ENCODE data around the gene TNFRSF19.

The TNFRSF19 gene

DNA sequence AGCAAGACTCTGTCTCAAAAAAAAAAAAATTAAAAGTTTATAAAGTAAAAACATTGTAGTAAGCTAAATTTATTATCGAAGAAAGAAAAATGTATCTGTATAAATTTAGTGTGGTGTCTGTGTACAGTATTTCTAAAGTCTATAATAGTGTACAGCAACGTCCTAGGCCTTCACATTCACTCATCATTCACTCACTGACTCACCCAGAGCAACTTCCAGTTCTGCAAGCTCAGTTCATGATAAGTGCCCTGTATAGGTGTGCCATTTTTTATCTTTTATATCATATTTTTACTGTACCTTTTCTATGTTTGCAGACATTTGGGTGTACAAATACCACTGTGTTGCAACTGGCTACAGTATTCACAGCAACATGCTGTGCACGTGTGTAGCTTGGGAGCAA, 118.1 kb downstream of the TNFRSF19 start:
- no peak for FAIRE-seq

DNA sequence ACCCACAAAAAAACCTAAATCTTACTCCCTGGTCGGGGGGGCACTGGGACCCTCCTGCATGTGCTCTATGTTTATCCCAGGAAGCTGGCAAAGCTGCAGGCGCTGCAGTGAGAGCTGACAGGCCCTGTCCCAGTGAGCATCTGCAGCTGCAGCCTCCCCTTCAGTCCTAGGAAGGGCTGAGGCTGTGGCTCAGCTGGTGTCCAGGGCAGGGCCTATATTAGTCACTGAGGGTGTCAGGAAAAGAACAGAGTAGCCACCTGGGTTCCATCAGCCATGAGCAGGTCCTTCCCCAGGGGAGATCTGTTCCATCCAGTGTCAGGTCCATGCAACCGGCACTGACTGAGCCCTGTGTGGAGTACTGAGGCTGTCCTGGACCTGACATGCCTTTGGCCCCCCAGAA, 120.5 kb downstream of the TNFRSF19 start:
- FAIRE-seq, result no peak

DNA sequence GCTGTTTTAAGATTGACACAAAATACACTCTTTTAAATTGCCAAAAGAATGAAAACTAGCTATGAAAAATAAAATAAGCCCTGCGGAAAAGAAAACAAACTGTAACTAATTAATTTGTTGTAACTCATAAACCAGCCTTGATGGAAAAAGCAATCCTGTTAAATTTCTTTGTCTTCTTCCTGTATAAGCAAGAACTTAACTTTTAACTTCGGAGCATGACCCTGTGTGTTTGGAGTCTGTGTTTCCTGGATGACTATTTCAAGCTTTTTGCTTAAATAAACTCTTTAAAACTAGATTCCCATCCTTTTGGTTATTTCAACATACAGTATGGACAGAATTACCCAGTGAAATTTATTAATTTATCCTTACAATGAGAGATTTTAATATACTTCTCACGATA, 122.6 kb downstream of the TNFRSF19 start:
- FAIRE-seq, result peak; percentile 98

DNA sequence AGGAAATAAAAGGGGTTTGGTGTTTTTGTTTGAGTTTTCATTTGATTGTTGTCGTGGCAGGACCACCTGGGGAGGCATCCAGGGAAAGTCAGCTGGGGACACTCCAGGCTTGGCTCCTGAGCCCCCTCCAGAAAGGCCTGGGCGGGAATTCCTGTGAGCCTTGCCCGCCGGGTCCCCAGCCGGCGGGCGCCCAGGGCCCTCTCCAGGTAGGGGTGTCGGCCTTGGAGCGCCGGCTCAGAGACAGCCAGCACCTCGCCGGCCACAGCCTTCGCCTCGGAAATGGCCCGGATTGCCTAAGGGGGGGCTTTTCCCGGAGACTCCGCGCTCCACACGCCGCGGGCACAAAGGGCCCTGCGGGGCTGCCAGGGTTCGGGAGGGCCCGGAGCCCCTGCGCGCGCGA, 125.0 kb downstream of the TNFRSF19 start:
- FAIRE-seq, result no peak

DNA sequence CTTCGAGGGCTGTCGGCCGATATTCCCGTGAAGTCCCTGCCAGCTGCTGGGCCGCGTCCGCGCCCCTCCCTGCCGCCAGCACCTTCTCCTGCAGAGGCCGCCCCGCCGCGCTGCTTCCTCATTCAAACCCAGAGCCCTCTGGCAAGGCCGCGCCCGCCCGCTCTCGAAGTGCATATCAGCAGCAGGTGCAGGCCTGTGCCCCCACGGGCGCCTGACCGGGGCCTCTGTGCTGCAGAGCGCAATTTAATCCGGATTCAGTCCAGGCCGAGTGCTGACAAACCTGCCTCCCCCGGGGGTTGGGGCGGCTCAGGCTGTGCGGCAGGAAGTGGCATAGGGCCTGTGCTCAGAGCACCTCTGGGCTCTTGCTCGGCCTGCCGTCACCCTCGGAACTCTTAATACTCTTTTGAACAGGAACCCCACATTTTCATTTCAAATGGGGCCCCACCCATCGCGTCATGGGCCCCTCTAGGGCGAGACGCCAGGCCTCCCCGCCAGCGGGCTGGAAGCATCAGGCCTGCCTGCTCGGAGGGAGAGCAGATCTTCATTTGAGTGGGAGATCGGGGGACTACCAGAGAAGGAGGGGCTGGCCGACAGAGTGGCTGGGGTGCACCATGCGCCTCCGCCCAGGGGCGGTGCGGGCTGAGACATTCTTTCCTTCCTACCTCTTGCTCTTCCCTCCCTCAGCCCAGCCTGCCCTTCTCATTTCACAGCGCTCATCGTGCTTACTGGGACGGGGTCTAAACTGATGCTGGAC, 125.7 kb downstream of the TNFRSF19 start:
- FAIRE-seq, result no peak

DNA sequence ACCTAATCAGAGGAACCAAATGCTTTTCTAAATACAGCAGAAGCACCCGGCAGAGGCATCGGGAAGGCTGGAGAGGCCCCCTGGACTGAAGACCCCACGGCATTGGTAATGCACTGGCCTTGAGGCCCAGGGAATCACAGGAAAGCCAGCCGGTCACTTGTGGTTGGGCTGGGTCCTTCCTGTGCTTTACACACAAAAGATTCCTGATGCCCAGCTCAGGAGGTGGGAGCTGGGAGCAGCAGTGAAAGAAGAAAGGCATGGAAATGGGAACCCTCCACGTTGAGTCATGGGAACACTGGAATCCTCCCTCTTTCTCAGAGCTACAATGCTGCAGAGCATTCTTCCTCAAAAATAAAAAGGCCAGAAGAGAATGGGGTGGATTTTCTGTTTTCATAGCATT, 126.4 kb downstream of the TNFRSF19 start:
- FAIRE-seq, result no peak

DNA sequence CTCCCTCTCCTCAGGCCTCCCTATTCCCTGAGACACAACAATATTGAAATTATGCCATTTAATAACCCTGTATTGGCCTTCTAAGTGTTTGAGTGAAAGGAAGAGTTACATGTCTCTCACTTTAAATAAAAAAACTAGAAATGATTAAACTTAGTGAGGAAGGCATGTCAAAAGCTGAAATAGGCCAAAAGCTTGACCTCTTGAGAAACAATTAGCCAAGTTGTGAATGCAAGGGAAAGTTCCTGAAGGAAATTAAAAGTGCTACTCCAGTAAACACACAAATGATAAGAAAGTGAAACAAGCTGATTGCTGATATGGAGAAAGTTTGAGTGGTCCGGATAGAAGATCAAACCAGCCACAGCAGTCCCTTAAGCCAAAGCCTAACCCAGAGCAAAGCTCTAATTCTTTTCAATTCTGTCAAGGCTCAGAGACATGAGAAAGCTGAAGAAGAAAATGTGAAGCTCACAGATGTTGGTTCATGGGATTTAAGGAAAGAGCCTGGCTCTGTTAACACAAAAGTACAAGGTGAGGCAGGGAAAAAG, 127.6 kb downstream of the TNFRSF19 start:
- no peak for FAIRE-seq

DNA sequence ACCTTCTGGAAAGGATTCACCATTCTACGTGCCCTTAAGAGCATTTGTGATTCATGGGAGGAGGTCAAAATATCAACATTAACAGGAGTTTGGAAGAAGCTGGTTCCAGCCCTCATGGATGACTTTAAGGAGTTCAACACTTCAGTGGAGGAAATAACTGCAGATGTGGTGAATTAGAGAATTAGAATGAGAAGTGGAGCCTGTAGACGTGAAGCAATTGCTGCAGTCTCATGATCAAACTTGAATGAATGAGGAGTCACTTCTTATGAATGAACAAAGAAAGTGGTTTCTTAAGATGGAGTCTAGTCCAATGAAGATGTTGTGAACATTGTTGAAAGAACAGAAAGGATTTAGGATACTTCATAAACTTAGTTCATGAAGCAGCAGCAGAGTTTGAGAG, 129.1 kb downstream of the TNFRSF19 start:
- FAIRE-seq, result no peak

DNA sequence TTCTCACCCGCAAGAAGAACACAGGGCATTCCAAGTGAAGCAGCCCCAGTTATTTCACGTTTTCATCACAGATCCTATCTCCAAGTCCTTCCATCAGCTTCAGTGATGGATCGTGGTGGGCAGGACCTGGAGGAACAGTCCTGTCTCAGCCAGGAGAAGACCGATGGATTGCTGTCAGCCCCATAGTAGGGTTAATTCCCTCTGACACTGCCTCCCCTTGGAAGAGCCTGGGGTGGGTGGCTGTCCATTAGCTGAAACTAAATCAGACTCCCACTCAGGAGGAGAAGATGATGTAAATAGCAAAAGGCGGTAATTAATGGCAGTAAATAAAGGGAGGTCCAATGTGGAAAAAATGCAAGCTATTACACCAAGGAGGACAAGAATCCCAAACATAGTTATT, 131.0 kb downstream of the TNFRSF19 start:
- FAIRE-seq, result no peak

DNA sequence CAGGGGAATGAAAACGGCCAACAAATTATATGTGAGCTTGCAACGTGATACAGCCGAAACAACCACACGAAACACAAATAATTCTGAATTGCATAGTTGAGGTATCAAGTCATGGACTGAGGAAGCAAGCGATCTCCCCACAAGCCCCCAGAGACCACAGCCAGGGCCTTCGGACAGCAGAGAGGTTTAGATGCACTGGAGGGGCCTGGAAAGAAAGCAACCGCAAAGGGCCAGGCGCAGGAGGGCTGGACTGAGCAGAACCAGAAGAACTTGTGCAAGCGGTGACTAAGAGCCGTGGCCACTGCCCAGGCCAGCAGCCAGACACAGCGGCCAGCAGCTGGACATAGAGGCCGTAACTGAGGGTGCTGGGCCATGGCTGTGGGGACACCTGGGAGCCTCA, 131.4 kb downstream of the TNFRSF19 start:
- FAIRE-seq, result no peak

DNA sequence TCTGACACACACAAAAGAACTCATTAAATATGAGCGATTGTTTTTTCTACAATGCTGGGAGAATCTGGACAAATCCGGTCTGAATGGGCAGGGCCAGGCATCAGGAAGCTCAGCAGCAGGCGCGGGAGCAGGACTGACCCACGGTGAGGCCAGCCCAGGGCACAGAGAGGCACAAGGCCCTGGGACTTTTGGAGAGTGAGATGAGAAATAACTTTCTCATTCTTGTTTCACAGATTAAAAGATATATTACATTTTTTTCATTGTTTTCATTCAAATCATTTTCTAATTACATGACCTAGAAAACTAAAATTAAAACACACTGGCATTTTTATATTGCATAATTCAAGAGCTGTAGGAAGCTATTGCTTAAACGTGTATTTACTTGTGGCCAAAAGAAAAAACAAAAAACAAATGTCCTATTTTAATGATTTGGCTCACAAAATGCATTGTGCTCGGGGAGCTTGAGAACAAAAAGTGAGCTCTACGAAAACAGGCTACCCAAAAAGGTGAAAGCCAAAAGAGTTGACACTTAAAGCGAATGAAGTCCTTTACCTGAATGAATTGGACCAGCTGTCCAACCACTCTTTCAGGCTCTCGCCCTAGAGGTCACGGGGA, 133.1 kb downstream of the TNFRSF19 start:
- FAIRE-seq, result peak; percentile 77

DNA sequence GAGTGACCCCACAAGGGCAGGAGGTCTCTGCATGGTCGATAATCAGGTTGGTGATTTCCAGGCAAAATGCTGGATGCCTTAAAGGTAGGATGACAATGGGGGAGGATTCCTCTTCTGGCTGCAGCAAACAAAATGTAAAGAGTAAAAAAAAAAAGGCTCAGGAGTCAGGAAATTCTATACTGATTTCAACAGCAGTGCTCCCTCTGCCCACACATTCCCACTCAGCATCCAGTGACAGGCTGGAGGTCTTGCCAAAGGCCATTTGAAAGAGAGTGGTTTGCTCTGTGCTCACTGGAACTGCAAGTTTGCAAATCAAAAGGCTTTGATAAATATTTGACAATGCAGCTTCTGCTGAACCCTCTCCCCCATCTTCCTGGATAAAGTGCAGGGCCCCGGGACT, 135.4 kb downstream of the TNFRSF19 start:
- FAIRE-seq, result no peak

DNA sequence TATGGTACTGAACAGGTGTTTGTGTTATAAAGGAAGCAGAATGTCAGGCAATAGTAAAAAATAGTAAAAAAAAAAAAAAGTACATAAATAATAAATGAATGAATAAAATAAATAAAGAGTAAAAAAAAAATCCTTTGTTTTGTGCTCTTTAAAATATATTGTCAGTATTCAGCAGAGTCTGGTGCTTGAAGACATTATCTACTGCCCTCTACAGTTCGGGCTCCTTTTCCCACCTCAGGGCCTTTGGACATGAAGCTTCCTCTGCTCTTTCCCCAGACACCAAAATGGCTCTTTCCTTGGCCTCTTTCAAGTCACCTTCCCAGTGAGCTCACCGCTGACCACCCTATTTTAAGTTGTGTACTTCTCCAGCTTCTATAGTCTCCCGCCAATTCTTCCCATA, 137.5 kb downstream of the TNFRSF19 start:
- no peak for FAIRE-seq

DNA sequence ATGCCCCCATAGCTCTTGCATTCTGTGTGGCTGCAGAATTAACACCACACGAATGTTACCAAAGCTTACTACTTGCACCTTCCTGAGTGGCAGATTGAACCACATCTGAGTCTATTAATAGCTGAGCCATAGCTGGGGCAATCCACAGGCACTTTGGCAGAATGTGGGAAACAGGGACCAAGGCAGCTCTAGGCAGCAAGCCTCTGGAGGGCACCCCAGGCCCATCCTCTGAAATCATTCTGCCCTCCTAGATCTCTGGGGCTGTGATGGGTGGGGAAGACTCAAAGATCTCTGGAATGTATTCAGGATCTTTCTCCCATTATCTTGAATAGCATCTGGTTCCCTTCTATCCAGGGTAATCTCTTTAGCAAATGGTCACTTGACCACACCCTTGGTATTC, 139.3 kb downstream of the TNFRSF19 start:
- FAIRE-seq, result no peak

DNA sequence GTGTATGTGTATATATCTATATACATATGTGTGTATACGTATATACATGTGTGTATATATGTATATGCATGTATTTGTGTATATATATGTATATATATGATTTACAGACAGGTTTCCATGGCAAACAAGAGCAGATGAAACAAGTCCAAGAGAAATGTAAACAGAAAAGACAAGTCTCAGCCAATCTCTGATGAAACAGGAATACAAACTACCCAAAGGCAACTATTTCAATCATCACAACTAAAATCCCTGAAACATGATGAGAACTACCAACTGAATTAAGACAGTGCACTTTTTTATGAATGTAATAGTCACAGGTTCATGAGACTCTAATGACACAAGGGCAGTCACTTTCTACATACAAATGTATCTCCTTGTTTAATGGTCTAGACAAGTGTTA, 140.2 kb downstream of the TNFRSF19 start:
- FAIRE-seq, result no peak

DNA sequence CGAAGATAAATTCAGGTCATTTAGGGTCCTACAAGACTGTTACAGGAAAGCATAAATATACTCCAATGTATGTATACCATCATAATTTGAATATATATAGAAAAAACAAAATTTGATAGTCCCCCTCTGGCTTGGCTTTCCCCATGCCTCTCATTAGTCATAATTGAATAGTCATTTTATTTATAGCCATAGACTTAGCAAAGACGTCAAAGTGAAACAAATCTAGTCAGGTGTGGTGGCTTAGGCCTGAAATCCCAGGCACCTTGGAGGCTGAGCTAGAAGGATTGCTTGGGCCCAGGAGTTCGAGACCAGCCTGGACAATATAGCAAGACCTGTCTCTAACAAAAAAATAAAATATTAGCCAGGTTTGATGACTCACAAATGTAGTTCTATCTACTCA, 141.1 kb downstream of the TNFRSF19 start:
- no peak for FAIRE-seq

DNA sequence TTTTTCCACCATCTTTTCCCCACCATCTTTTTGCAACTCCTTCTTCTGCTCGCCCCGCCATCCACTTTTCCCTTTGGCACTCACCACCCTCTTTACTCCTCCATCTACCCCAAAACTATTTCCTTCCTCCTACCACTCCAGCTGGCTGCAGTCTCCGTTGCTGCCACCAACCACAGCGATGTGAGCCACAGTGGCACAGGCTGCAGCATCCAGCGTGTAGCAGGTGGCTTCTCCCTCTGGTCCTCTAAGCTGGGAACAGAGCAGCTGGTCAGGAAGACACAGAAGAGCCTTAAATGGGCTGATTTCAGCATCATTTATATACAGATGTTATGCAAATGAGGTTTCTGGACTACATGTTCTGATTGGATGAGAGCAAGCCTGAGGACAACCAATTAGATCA, 144.5 kb downstream of the TNFRSF19 start:
- FAIRE-seq, result no peak

DNA sequence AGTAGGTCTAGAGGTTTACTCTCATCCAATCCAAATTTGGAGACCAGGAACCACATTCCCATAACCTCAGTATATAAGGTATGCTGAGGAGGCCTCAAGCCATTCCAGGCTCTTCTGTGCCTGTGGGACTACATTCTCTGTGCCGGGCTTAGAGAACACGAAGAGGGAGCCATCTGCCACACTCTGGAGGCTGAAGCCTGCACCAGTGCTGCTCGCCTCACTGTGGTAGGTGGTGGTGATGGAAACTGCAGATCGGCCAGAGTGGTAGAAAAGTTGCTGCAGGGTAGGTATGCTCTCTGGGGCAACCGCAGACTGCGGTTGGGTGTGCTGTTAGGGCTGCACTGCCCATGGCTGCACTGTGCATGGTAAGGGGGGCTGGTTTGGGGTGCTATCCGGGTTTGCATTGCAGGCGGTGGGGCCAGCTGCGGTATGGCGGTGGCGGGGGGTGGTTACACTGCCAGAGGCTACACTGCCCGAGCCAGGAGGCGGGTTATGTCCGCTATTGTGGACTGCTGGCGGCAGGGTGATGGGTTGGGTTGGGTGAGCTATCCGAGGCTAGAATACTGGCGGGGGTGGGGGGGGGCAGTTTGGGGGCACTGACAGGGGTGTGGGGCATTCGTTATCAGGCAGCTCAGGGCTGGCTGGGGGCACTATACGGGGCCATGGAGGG, 145.0 kb downstream of the TNFRSF19 start:
- FAIRE-seq, result no peak

DNA sequence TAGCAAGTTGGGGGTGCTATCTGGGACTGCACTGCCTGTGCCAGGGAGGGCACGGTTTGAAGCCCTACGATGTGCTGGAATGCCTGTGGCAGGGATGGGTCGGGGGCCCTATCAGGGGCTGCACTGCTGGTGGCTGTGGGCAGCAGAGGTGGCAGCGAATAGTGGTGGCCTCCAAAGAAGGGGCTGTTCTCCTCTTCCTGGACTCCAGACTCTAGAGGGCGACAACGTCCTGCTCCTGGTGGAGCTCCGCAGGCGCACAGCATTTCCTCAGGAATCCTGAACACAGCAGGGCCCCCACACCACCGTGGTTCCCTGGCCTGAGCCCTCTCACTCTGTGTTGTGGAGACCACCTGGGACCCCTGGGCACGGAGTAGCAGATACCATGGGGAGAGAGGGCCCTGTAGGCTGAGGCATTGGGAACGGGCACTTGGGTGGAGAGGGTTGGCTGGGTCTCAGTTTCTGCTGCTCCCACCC, 145.6 kb downstream of the TNFRSF19 start:
- FAIRE-seq, result no peak

DNA sequence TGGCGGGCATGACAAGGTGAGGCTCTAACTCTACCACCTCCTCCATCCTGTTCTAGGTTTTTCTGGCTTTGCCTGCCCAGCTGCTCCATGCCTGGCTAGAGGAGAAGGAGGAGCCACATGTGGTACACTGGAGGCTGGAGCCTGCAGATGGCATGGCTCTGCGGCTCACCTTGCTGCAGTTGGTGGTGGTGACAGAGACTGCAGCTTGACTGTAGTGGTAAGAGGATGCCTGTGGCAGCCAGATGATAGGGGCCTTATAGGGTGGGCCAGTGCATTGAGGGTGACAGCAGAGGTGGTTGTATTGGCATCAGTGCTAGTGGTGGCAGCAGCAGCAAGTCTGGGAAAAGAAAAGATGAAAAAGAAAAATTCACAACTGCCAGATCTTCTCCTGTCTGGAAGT, 146.2 kb downstream of the TNFRSF19 start:
- no peak for FAIRE-seq

DNA sequence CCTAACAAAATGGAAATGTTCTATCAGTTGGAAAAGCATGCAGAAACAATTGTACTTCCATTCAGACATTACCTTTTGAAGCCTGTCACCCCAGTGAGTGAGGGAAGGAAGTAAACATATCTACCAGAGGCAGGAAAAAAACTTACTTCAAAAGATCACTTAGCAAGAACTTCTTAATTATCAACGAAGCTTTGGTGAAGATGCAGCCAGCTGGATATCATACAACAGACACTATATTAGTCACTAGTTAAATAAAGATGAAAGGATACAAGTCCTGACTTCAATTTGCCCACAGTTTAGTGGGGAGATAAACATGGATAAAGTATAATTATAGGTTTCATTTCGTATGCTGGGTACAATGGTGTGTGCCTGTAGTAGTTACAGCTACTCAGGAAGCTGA, 148.8 kb downstream of the TNFRSF19 start:
- FAIRE-seq, result no peak

DNA sequence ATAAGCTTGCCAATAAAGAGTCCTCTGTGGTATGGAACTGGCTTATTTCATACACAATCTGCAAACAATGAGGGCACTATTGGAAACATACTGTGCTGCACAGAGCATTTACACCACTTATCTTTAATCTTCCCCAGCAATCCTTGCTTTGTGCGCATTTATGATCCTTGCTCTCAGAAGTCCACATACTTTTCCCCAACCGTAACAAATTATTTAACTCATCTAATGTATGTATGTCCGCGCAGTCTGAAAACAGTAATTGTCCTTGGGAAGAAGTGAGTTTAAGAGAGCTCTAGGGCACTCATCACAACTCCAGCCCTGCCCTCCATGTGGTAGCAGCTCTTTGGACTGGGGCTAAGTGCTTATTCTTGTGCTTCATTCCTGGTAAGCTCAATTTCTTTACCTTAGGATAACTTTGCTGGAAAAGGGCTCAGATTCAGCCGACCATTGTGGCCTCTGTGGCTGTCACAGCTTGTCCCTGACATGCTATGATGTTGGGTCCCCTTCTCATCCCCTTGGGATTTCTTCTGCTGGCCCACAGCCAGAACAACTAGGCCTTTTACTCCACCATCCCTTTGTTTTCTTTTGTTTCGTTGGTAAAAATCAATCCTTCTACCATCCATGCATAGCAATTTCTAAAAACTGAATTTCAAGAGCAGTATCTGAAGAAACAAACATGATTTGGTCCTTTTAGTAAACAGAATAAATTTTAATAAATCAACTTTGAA, 152.7 kb downstream of the TNFRSF19 start:
- FAIRE-seq, result no peak

DNA sequence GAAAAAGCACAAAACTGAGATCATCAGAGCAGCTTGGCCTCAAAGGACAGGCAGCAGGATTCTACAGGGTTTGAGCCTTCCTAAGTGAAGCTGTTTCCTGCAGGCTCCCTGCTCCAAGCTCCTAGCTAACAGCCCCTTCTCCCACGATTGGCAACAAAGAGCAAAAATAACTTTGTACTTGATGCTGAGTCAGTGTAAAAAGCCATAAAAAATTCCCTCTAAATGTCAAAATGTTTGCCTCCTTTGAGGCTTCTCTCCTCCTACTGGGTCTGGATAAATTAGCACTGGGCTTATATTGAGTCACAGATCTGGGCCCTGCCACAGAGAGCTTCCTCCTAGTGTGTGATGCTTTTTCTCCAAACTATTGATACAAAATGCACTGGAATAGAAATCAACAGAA, 153.3 kb downstream of the TNFRSF19 start:
- FAIRE-seq, result peak; percentile 83

All from endometrium (tissue), 2 donors.